Measurements from ENCODE around the gene C17orf50.

C17orf50 gene

DNA sequence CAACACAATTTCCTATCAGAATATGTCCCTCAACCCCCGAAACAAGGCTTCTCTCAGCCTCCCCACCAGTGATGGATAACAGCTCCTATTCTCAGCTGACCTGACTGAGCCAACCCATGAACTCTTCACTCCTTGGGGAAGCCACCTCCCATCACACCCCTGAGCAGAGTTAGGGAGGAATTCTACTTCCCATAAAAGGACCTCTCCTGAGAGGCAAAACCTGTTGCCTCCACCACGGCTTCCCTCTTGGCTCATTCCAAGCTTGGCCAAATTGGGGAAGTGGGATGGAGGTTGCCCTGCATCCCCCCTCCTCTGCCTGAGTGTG is 34.9 kb upstream of the C17orf50 start:
- TF ChIP-seq, protein P1, sequence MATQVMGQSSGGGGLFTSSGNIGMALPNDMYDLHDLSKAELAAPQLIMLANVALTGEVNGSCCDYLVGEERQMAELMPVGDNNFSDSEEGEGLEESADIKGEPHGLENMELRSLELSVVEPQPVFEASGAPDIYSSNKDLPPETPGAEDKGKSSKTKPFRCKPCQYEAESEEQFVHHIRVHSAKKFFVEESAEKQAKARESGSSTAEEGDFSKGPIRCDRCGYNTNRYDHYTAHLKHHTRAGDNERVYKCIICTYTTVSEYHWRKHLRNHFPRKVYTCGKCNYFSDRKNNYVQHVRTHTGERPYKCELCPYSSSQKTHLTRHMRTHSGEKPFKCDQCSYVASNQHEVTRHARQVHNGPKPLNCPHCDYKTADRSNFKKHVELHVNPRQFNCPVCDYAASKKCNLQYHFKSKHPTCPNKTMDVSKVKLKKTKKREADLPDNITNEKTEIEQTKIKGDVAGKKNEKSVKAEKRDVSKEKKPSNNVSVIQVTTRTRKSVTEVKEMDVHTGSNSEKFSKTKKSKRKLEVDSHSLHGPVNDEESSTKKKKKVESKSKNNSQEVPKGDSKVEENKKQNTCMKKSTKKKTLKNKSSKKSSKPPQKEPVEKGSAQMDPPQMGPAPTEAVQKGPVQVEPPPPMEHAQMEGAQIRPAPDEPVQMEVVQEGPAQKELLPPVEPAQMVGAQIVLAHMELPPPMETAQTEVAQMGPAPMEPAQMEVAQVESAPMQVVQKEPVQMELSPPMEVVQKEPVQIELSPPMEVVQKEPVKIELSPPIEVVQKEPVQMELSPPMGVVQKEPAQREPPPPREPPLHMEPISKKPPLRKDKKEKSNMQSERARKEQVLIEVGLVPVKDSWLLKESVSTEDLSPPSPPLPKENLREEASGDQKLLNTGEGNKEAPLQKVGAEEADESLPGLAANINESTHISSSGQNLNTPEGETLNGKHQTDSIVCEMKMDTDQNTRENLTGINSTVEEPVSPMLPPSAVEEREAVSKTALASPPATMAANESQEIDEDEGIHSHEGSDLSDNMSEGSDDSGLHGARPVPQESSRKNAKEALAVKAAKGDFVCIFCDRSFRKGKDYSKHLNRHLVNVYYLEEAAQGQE (IDR thresholded peaks at IDR 0.05; ENCODE audit: insufficient read depth in 1 of 2, low read depth in 2 of 2, low read length in 2 of 2): no peak
- TF ChIP-seq TAF1 (IDR thresholded peaks at IDR 0.05; ENCODE audit: borderline replicate concordance, insufficient read depth, low read length) (no peak), FOXP2 (optimal IDR thresholded peaks at IDR 0.05; ENCODE audit: borderline replicate concordance, extremely low read depth, extremely low read length, insufficient read depth) (no peak), POLR2AphosphoS5 (IDR thresholded peaks at IDR 0.05; ENCODE audit: low read depth, low read length) (no peak), SIN3A (IDR thresholded peaks at IDR 0.05; ENCODE audit: borderline replicate concordance, insufficient read depth, low read length) (no peak)

DNA sequence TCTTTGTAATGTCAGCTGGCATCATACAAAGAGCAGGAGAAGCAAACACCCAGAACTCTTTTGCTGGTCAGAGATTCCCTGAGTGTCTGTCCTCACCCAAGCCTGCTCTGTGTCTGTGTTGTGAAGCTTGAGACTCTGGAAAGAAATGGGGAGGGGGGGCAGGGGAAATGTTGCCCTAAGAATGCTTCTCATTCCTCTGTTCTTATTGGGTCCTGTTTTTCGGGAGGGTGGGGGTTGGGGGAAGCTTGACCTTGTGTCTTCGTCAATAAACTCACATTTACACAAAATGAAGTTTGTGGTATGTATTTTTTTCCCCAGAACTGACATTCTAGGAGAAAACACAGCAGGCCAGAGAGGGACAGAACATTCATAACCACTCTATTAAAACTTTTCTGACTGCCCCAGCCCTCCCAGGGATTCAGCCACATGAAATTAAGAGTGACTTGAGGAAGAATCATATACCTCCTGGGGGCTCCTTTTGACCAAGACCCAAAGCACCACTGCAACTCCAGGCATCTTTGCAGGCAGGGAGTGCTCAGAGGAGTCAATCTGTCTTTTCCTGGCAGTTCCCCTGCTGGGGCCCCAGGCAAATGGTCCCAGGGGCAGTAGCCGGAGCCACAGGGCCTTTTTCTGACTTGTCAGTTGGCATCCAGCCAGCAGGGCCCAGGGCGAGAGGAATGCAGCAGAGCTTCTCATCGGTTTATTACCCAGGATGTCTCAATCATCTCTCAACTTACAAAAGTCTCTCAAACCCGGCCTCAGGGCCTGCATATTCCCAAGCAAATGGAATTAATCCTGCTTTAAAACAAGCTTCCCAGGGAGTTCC is 34.3 kb upstream of the C17orf50 start:
- TF ChIP-seq TAF1 (IDR thresholded peaks at IDR 0.05; ENCODE audit: borderline replicate concordance, insufficient read depth, low read length): no peak
- no peak for TF ChIP-seq POLR2AphosphoS5 (IDR thresholded peaks at IDR 0.05; ENCODE audit: low read depth, low read length)

DNA sequence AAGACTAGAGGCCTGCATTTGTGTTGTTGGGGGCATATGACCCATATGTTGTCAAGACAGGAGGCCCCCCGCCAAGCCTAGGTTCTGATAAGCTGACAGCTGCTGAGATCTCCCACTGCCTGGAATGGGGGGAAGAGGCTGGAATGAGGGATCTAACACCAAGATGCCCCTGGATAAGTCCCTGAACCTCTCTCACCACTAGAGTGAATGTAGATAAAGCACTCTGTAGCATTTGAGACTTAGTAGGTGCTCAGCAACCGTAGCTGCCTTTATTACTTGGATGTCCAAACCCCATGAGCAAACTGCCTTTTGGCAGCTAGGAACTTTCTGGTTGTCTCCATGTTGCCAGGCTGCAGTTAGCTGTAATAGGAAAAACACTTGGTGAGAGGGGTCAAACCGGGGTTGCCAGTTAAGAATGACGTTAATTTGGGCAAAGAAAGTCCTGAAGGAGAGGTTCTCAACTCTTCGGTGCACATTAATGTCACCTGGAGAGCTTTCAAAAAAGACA is 33.7 kb upstream of the C17orf50 start:
- TF ChIP-seq FOXP2 (optimal IDR thresholded peaks at IDR 0.05; ENCODE audit: borderline replicate concordance, extremely low read depth, extremely low read length, insufficient read depth) (no peak), POLR2AphosphoS5 (IDR thresholded peaks at IDR 0.05; ENCODE audit: low read depth, low read length) (no peak), SIN3A (IDR thresholded peaks at IDR 0.05; ENCODE audit: borderline replicate concordance, insufficient read depth, low read length) (no peak)
- TF ChIP-seq, protein P1 (IDR thresholded peaks at IDR 0.05; ENCODE audit: insufficient read depth in 1 of 2, low read depth in 2 of 2, low read length in 2 of 2): no peak

DNA sequence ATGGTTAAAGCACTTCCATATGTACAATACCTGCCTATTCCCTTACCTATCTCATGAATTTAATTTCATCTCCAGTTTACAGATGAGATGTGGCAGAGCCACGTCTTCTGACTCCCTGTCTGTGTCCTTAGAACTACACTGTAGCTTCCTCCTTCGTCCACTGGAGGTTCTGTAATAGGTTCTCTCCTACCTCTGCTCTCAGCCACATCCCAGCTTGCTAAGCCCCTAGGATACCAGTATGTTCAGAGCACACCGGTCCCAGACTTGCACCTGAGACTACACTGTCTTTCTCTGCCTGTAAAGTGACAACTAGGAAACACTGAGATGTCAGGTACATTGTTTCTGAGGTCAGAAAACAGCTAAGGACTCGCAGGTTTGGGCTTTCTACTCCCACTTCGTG is 33.1 kb upstream of the C17orf50 start:
- TF ChIP-seq POLR2AphosphoS5 (IDR thresholded peaks at IDR 0.05; ENCODE audit: low read depth, low read length): no peak
- no peak for TF ChIP-seq TAF1 (IDR thresholded peaks at IDR 0.05; ENCODE audit: borderline replicate concordance, insufficient read depth, low read length)
- TF ChIP-seq FOXP2 (optimal IDR thresholded peaks at IDR 0.05; ENCODE audit: borderline replicate concordance, extremely low read depth, extremely low read length, insufficient read depth): no peak
- TF ChIP-seq, protein P1 (IDR thresholded peaks at IDR 0.05; ENCODE audit: insufficient read depth in 1 of 2, low read depth in 2 of 2, low read length in 2 of 2): no peak
- no peak for TF ChIP-seq SIN3A (IDR thresholded peaks at IDR 0.05; ENCODE audit: borderline replicate concordance, insufficient read depth, low read length)

DNA sequence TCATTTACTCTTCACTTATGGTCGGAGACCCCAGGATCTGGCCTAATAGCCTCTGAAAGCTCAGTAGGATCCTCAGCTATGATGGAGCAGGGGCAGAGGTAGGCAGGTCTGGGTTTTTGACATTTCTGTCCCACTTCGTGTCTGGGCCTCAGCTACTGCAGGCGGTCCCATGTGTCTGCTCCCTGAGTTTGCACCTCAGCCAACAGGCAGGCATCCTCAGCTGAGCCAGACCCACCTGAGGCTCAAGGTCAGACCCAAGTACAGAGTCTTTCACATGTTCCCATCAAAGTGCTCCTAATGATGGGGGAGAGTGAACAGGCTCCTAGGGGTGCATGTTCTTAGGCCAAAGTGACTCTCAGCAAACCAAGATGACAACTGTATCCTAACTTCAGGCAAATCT is 32.1 kb upstream of the C17orf50 start:
- TF ChIP-seq FOXP2 (optimal IDR thresholded peaks at IDR 0.05; ENCODE audit: borderline replicate concordance, extremely low read depth, extremely low read length, insufficient read depth) (no peak), POLR2AphosphoS5 (IDR thresholded peaks at IDR 0.05; ENCODE audit: low read depth, low read length) (no peak), SIN3A (IDR thresholded peaks at IDR 0.05; ENCODE audit: borderline replicate concordance, insufficient read depth, low read length) (no peak), TAF1 (IDR thresholded peaks at IDR 0.05; ENCODE audit: borderline replicate concordance, insufficient read depth, low read length) (no peak)
- TF ChIP-seq, protein P1 (IDR thresholded peaks at IDR 0.05; ENCODE audit: insufficient read depth in 1 of 2, low read depth in 2 of 2, low read length in 2 of 2): no peak
